Upper lobe of right lung (tissue), 1 donor: ENCODE measurements around the gene PARVA. TPM values are rescaled to one million over a fixed set of nuclear protein-coding genes. Genes with fewer than 3 reads are reported as not detected.

Source experiments
- ATAC-seq: fragments of 200-7000 bp; cut with Tn5 transposase; one replicate; pipeline ENCODE4 v1.9.1; 2020; ENCODE audit warnings: mild to moderate bottlenecking, moderate library complexity
- DNase-seq: peaks from one replicate; pipeline ENCODE4 v3.0.0-alpha.2; 2020
- H3K27ac ChIP-seq: fragments of 200-600 bp; one replicate; pipeline ENCODE4 v1.8.0; 2022
- H3K27me3 ChIP-seq: fragments of 200-600 bp; one replicate; pipeline ENCODE4 v1.8.0; 2022; ENCODE audit warnings: mild to moderate bottlenecking
- H3K36me3 ChIP-seq: fragments of 200-600 bp; one replicate; pipeline ENCODE4 v1.8.0; 2022
- H3K4me1 ChIP-seq: fragments of 200-600 bp; one replicate; pipeline ENCODE4 v1.8.0; 2022
- H3K4me3 ChIP-seq: fragments of 200-600 bp; one replicate; pipeline ENCODE4 v1.8.0; 2022; ENCODE audit warnings: mild to moderate bottlenecking
- H3K9me3 ChIP-seq: fragments of 200-600 bp; one replicate; pipeline ENCODE4 v1.8.0; 2022
- intact Hi-C: fragments of 100-400 bp; cut with DNase I; formaldehyde crosslinking; loops from one replicate; pipeline ENCODE4 v1.11.0; 2022
- total RNA-seq: library from RNA; stranded (reverse); fragmentation: NEBNext Ultra II Directional; extraction: Animal tissue kit (Norgen Biotek cat#: 25700); gene quantifications from one replicate; pipeline ENCODE4 v1.2.1, GENCODE V29; 2021
- TF ChIP-seq, protein P1 (sequence below): fragments of 200-600 bp; IDR thresholded peaks from one replicate; pipeline ENCODE4 v1.8.0; 2022; ENCODE audit warnings: antibody characterized with exemption
- donor health status: DM: no; HTN: yes; CAD: no; lungs with severe emphysema.

The PARVA gene
- total RNA-seq, 1 donor from 2014 or later: 84.0 TPM

DNA sequence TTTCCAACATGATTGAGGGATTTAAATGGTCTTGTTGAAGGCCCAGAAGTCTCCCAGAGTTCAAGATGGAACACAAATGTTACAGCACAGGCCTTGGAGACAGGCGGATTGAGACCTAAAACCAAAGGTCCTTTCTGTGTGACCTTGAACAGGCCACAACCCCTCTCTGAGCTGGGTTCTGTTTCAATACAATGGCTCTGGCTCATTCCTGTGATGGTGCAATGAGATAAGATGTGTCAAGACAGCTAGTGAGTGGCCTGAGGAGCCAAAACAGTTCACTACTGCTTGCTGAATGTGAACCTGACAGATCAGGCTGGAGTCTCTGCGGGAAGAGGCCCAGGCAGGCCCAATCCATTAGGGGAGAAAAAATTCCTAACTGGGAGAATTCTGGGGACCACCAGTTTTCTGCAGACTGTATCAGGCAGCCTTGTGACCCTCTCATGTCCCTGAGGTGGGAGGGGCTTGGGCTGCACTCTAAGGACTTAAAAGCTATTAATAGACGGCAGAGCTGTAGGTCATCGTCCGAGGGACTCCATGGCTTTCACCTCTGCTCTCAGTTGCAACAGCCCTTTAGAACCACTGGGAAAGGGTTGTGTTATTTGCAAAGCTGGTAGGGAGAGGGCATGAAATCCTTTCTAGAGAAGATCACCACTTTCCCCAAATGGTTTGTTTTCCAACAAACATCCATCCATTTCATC is 170.7 kb downstream of the PARVA start:
- Histone ChIP-seq H3K4me3 (no peak overlapping the region), H3K4me1 (no peaks in the 10 kb centered on the region), H3K36me3 (no peaks in the 10 kb centered on the region), H3K27ac (no peak overlapping the region), H3K27me3 (no peaks in the 10 kb centered on the region), H3K9me3 (no peaks in the 10 kb centered on the region)
- TF ChIP-seq, protein P1, sequence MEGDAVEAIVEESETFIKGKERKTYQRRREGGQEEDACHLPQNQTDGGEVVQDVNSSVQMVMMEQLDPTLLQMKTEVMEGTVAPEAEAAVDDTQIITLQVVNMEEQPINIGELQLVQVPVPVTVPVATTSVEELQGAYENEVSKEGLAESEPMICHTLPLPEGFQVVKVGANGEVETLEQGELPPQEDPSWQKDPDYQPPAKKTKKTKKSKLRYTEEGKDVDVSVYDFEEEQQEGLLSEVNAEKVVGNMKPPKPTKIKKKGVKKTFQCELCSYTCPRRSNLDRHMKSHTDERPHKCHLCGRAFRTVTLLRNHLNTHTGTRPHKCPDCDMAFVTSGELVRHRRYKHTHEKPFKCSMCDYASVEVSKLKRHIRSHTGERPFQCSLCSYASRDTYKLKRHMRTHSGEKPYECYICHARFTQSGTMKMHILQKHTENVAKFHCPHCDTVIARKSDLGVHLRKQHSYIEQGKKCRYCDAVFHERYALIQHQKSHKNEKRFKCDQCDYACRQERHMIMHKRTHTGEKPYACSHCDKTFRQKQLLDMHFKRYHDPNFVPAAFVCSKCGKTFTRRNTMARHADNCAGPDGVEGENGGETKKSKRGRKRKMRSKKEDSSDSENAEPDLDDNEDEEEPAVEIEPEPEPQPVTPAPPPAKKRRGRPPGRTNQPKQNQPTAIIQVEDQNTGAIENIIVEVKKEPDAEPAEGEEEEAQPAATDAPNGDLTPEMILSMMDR: no peak
- DNase-seq (no peak), ATAC-seq (no peak)
- intact Hi-C loops: no loop called here

DNA sequence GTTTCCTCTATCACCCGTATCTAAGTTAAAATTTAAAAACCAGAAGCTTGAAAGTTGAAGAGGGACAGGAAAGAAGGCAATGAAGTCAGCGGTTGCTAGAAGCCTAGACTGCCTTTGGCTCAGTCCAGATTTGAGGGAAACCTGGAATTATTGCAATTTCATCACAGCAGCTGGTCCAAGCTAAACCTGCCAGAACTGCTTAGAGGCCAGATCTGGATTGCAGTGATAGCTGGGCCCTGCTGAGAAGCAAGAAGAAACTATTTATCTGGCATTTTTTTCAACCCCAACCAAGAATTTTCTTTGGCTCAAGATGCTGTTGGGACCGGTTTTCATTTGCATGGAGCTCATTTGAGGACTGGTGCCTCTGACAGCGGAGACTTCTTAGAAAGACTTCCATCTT is 175.3 kb downstream of the PARVA start:
- H3K27me3 ChIP-seq: no peaks in the 10 kb centered on the region
- ATAC-seq (peak; percentile 47), DNase-seq (no peak)
- H3K9me3 ChIP-seq: no peaks in the 10 kb centered on the region
- no peaks in the 10 kb centered on the region for H3K36me3 ChIP-seq
- H3K27ac ChIP-seq: no peak overlapping the region
- TF ChIP-seq, protein P1: no peak
- peaks cover 14% of the 10 kb centered on the region for H3K4me1 ChIP-seq
- H3K4me3 ChIP-seq: no peak overlapping the region
- intact Hi-C loops: no loop called here

DNA sequence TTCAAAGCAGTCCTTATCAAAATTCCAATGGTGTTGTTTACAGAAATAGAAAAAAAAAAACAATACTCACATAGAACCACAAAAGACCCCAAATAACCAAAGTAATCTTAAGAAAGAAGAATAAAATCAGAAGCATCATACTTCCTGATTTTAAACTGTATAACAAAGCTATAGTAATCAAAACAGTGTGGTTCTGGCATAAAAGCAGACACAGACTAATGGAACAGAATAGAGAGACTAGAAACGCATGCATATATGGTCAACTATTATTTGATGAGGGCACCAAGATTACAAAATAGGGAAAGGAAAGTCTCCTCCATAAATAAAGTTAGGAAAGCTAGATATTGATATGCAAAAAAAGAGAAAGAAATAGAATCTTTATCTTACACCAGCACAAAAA is 176.8 kb downstream of the PARVA start:
- Histone ChIP-seq H3K4me3 (no peak overlapping the region), H3K9me3 (no peaks in the 10 kb centered on the region), H3K4me1 (peaks cover 14% of the 10 kb centered on the region), H3K27ac (no peak overlapping the region), H3K27me3 (no peaks in the 10 kb centered on the region), H3K36me3 (no peaks in the 10 kb centered on the region)
- no peak for ATAC-seq
- no peak for DNase-seq
- TF ChIP-seq, protein P1: no peak
- intact Hi-C loops: no loop called here

DNA sequence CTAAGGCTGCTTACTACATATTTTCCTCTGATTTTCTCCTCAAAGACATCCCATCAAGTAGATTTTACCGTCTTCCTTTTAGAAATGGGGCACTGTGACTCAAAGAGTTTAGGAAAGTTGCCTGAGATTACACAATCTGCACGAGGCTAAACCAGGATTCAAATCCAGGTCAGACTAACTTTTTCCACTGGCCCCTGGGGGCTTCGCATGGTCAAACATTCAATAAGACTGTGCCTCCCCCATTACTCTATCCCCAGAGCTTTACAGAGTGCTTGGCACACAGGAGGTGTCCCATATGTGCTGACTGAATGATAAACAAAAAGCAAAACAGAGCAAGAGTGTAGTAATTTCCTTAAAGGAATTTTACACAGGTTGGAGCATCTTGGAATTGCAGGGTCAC is 178.8 kb downstream of the PARVA start:
- ATAC-seq: no peak
- H3K27ac ChIP-seq: no peak overlapping the region
- intact Hi-C loops: no loop called here

DNA sequence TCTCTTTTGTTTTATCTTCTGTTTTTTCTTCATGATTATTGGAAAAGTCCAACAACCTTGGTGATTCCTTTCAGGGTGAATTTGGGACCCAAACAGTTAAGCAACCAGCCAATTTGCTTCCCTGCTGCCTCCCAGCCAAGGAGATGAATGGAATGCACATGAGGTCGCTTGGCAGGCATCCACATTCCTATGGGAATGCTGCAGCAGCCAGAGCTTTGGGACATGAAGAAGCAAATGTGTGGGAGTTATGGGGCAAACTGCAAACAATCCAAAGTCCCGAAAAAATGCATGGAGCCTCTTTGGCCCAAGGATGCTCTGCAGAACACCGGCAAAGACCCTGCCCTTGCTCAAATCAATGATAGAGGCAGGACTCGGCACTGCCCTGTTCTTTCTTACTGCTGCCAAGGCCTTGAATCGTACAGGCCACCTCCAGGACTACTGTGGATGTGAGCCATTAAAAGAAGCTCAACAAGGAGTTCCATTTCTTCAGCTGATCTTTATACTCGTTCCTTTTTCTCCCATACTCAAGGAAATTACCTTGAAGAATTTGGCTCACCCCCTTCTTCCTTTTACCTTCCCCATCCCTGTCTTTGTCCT is 179.5 kb downstream of the PARVA start:
- Histone ChIP-seq H3K27me3 (no peaks in the 10 kb centered on the region), H3K9me3 (no peaks in the 10 kb centered on the region), H3K36me3 (no peaks in the 10 kb centered on the region), H3K4me1 (peaks cover 14% of the 10 kb centered on the region), H3K27ac (no peak overlapping the region), H3K4me3 (no peak overlapping the region)
- DNase-seq (no peak), ATAC-seq (peak; percentile 74)
- intact Hi-C loops: no loop called here
- TF ChIP-seq, protein P1: no peak

More for the DNA sequence above, 178.8 kb downstream of the PARVA start:
- Histone ChIP-seq H3K9me3 (no peaks in the 10 kb centered on the region), H3K27me3 (no peaks in the 10 kb centered on the region), H3K4me1 (peaks cover 14% of the 10 kb centered on the region), H3K4me3 (no peak overlapping the region), H3K36me3 (no peaks in the 10 kb centered on the region)
- TF ChIP-seq, protein P1: no peak
- no peak for DNase-seq
